ENCODE measurements around the gene UAP1.
"Not testable (repeated sequence)": the region's sequence is repeated elsewhere in the genome, so short reads cannot be mapped to it uniquely, and the experiment has no call there.

Gene UAP1

GRCh38 chr1:162578936-162579335, 17.4 kb downstream of the UAP1 start:
- no peaks in the 10 kb centered on the region for H3K9me3 Mint-ChIP-seq
- no peak for ATAC-seq

GRCh38 chr1:162580308-162580707, 18.8 kb downstream of the UAP1 start:
- Mint-ChIP-seq H3K9me3 (no peaks in the 10 kb centered on the region), H3K36me3 (ENCODE audit: low read depth) (peaks cover 43% of the 10 kb centered on the region), H3K4me1 (no peaks in the 10 kb centered on the region), H3K27ac (no peak overlapping the region), H3K27me3 (no peaks in the 10 kb centered on the region), H3K4me3 (no peak overlapping the region)
- ATAC-seq (no peak), DNase-seq (no peak)

More at GRCh38 chr1:162578936-162579335, 17.4 kb downstream of the UAP1 start:
- H3K4me3 Mint-ChIP-seq = no peak overlapping the region
- H3K27ac Mint-ChIP-seq = no peak overlapping the region
- no peak for DNase-seq
- no peaks in the 10 kb centered on the region for H3K27me3 Mint-ChIP-seq
- no peaks in the 10 kb centered on the region for H3K4me1 Mint-ChIP-seq
- peaks cover 40% of the 10 kb centered on the region for H3K36me3 Mint-ChIP-seq (ENCODE audit: low read depth)

- DNase-seq, H3K9me3 Mint-ChIP-seq, ATAC-seq, H3K4me1 Mint-ChIP-seq, H3K4me3 Mint-ChIP-seq, H3K27ac Mint-ChIP-seq, H3K27me3 Mint-ChIP-seq: not testable (repeated sequence)
- H3K36me3 Mint-ChIP-seq (ENCODE audit: low read depth) = peaks cover 44% of the 10 kb centered on the region
Measured at GRCh38 chr1:162582901-162583300, 21.4 kb downstream of the UAP1 start.

GRCh38 chr1:162585101-162585500, 23.6 kb downstream of the UAP1 start:
- not testable (repeated sequence) for H3K9me3 Mint-ChIP-seq, ATAC-seq, DNase-seq, H3K27ac Mint-ChIP-seq, H3K27me3 Mint-ChIP-seq, H3K4me3 Mint-ChIP-seq, H3K4me1 Mint-ChIP-seq
- H3K36me3 Mint-ChIP-seq (ENCODE audit: low read depth) = peaks cover 45% of the 10 kb centered on the region

GRCh38 chr1:162587347-162587746, 25.8 kb downstream of the UAP1 start:
- H3K4me1 Mint-ChIP-seq = no peaks in the 10 kb centered on the region
- H3K36me3 Mint-ChIP-seq (ENCODE audit: low read depth) = peaks cover 38% of the 10 kb centered on the region
- H3K27ac Mint-ChIP-seq = no peak overlapping the region
- ATAC-seq (no peak), DNase-seq (no peak)
- no peaks in the 10 kb centered on the region for H3K9me3 Mint-ChIP-seq
- H3K27me3 Mint-ChIP-seq = no peaks in the 10 kb centered on the region
- H3K4me3 Mint-ChIP-seq = no peak overlapping the region

GRCh38 chr1:162587761-162588260, 26.3 kb downstream of the UAP1 start:
- Mint-ChIP-seq H3K4me3 (no peak overlapping the region), H3K27ac (no peak overlapping the region), H3K9me3 (no peaks in the 10 kb centered on the region), H3K36me3 (ENCODE audit: low read depth) (peaks cover 42% of the 10 kb centered on the region), H3K27me3 (no peaks in the 10 kb centered on the region), H3K4me1 (no peaks in the 10 kb centered on the region)
- no peak for DNase-seq
- no peak for ATAC-seq

- Mint-ChIP-seq H3K4me1 (no peaks in the 10 kb centered on the region), H3K4me3 (no peak overlapping the region), H3K9me3 (no peaks in the 10 kb centered on the region), H3K36me3 (ENCODE audit: low read depth) (peaks cover 46% of the 10 kb centered on the region), H3K27me3 (no peaks in the 10 kb centered on the region), H3K27ac (no peak overlapping the region)
- DNase-seq (no peak), ATAC-seq (no peak)
Measured at GRCh38 chr1:162590101-162590500, 28.6 kb downstream of the UAP1 start.

GRCh38 chr1:162590686-162591085, 29.2 kb downstream of the UAP1 start:
- H3K4me1 Mint-ChIP-seq = no peaks in the 10 kb centered on the region
- H3K9me3 Mint-ChIP-seq = no peaks in the 10 kb centered on the region
- no peak overlapping the region for H3K4me3 Mint-ChIP-seq
- no peak overlapping the region for H3K27ac Mint-ChIP-seq
- ATAC-seq (no peak), DNase-seq (no peak)
- no peaks in the 10 kb centered on the region for H3K27me3 Mint-ChIP-seq
- H3K36me3 Mint-ChIP-seq (ENCODE audit: low read depth) = peaks cover 43% of the 10 kb centered on the region

GRCh38 chr1:162596514-162597170, 35.1 kb downstream of the UAP1 start:
- Mint-ChIP-seq H3K27me3 (no peaks in the 10 kb centered on the region), H3K4me3 (no peak overlapping the region), H3K4me1 (no peaks in the 10 kb centered on the region), H3K36me3 (ENCODE audit: low read depth) (peaks cover 50% of the 10 kb centered on the region), H3K27ac (no peak overlapping the region), H3K9me3 (no peaks in the 10 kb centered on the region)
- ATAC-seq = no peak
- DNase-seq = no peak

- no peak for ATAC-seq
- Mint-ChIP-seq H3K27me3 (no peaks in the 10 kb centered on the region), H3K9me3 (no peaks in the 10 kb centered on the region), H3K4me1 (no peaks in the 10 kb centered on the region), H3K27ac (no peak overlapping the region), H3K4me3 (no peak overlapping the region), H3K36me3 (ENCODE audit: low read depth) (peaks cover 56% of the 10 kb centered on the region)
- DNase-seq = no peak
Measured at GRCh38 chr1:162599451-162599850, 37.9 kb downstream of the UAP1 start.

GRCh38 chr1:162603117-162603516, 41.6 kb downstream of the UAP1 start:
- H3K9me3 Mint-ChIP-seq, H3K4me1 Mint-ChIP-seq, H3K27me3 Mint-ChIP-seq, ATAC-seq, H3K27ac Mint-ChIP-seq, H3K4me3 Mint-ChIP-seq, DNase-seq: not testable (repeated sequence)
- H3K36me3 Mint-ChIP-seq (ENCODE audit: low read depth) = peaks cover 46% of the 10 kb centered on the region

- Mint-ChIP-seq H3K27ac (no peak overlapping the region), H3K4me1 (no peaks in the 10 kb centered on the region), H3K27me3 (no peaks in the 10 kb centered on the region), H3K36me3 (ENCODE audit: low read depth) (peaks cover 36% of the 10 kb centered on the region), H3K4me3 (no peak overlapping the region), H3K9me3 (no peaks in the 10 kb centered on the region)
- DNase-seq (no peak), ATAC-seq (no peak)
Measured at GRCh38 chr1:162605225-162605927, 43.9 kb downstream of the UAP1 start.

- H3K9me3 Mint-ChIP-seq = no peaks in the 10 kb centered on the region
- H3K27ac Mint-ChIP-seq = no peak overlapping the region
Measured at GRCh38 chr1:162609306-162609705, 47.8 kb downstream of the UAP1 start.

GRCh38 chr1:162612606-162613400, 51.3 kb downstream of the UAP1 start:
- Mint-ChIP-seq H3K27me3 (no peaks in the 10 kb centered on the region), H3K9me3 (peaks cover 9% of the 10 kb centered on the region), H3K36me3 (ENCODE audit: low read depth) (peaks cover 18% of the 10 kb centered on the region), H3K4me1 (no peaks in the 10 kb centered on the region), H3K27ac (no peak overlapping the region), H3K4me3 (no peak overlapping the region)
- ATAC-seq (no peak), DNase-seq (no peak)

More at GRCh38 chr1:162609306-162609705, 47.8 kb downstream of the UAP1 start:
- ATAC-seq (no peak), DNase-seq (no peak)
- no peak overlapping the region for H3K4me3 Mint-ChIP-seq
- no peaks in the 10 kb centered on the region for H3K27me3 Mint-ChIP-seq
- H3K36me3 Mint-ChIP-seq (ENCODE audit: low read depth) = peaks cover 8% of the 10 kb centered on the region
- no peaks in the 10 kb centered on the region for H3K4me1 Mint-ChIP-seq

GRCh38 chr1:162616848-162617247, 55.3 kb downstream of the UAP1 start:
- Mint-ChIP-seq H3K4me1 (no peaks in the 10 kb centered on the region), H3K36me3 (ENCODE audit: low read depth) (peaks cover 12% of the 10 kb centered on the region), H3K27ac (no peak overlapping the region), H3K4me3 (no peak overlapping the region), H3K9me3 (peaks cover 13% of the 10 kb centered on the region), H3K27me3 (no peaks in the 10 kb centered on the region)
- DNase-seq (no peak), ATAC-seq (no peak)
